OCI-LY1 (cell line): ENCODE results near the gene SH3GLB1.

Experiments
- EZH2 ChIP-seq: fragments of 200-600 bp; sonication (generic), shearing (Covaris generic); IDR thresholded peaks from 2 replicates; pipeline ENCODE4 v1.8.0; 2017; ENCODE audit warnings: borderline replicate concordance, mixed run types, mild to moderate bottlenecking, antibody characterized with exemption, low read length, moderate library complexity, mixed read lengths
- TF ChIP-seq, protein P1 (sequence below): fragments of 200-600 bp; sonication (generic), shearing (Covaris generic); IDR thresholded peaks from 2 replicates; pipeline ENCODE4 v1.5.1; 2017; ENCODE audit warnings: mild to moderate bottlenecking, antibody characterized with exemption, low read length, moderate library complexity, mixed read lengths

DNA sequence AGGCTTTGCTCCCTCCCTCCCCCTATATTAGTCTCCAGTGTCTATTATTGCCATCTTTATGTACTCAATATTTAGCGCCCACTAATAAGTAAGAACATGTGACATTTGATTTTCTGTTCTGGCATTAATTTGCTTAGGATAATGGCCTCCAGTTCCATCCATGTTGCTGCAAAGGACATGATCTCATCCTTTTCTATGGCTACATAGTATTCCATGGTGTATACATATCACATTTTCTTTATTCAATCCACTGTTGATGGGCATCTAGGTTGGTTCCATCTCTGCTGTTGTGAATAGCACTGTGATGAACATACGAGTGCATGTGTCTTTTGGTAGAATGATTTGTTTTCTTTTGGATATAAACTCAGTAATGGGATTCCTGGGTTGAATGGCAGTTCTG lies 61.3 kb downstream of the SH3GLB1 start:
- TF ChIP-seq, protein P1, sequence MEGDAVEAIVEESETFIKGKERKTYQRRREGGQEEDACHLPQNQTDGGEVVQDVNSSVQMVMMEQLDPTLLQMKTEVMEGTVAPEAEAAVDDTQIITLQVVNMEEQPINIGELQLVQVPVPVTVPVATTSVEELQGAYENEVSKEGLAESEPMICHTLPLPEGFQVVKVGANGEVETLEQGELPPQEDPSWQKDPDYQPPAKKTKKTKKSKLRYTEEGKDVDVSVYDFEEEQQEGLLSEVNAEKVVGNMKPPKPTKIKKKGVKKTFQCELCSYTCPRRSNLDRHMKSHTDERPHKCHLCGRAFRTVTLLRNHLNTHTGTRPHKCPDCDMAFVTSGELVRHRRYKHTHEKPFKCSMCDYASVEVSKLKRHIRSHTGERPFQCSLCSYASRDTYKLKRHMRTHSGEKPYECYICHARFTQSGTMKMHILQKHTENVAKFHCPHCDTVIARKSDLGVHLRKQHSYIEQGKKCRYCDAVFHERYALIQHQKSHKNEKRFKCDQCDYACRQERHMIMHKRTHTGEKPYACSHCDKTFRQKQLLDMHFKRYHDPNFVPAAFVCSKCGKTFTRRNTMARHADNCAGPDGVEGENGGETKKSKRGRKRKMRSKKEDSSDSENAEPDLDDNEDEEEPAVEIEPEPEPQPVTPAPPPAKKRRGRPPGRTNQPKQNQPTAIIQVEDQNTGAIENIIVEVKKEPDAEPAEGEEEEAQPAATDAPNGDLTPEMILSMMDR, result no peak
- TF ChIP-seq EZH2, result no peak
